NCI-H82 treated with DMSO at 0.1 percent for 48 hours (cell line): ENCODE data around the gene TPD52L1.

Source experiments
- DNase-seq: peaks from one replicate; lab custom pipeline; 2025; ENCODE audit not compliant: unreplicated experiment; lab: John Stamatoyannopoulos, UW

Gene TPD52L1

GRCh38 chr6:125205931-125206330, 52.4 kb downstream of the TPD52L1 start:
- DNase-seq: no peak

DNA sequence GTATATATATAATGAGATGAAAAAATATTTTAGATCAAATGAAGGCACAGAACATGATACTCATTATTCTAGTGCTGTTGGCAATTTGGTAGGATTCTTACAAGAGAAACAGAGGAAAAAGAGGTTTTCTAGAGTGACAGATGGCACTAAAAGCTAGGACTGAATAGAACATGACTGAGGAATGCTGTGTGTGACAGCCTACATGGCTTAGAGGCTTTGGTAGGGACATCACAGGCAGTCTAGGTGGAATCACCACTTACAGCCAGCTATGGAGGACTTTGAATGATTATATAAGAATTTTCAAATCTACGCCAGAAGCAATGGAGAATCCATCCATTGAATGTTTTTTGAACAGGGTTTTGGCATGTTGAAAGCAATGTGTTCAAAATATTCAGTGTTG, 52.8 kb downstream of the TPD52L1 start:
- DNase-seq: no peak

DNA sequence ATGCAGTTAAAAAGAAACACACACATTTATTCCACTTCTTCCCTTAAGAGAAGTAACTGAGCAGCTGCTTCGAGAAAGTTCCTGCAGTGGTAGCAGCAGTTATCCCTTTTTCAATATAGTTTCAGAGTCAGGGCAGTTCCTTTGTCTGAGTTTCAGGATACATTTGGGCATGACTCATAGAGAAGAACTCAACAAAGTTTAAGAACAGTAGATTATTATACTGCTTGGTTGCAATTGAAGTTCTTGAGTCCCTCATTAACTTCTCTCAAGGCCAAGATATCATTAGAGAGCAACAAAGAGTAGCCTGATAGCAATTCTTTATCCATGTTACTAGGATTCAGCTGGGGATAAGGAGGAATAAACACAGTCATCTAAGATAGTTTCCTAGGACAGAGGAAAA, 54.4 kb downstream of the TPD52L1 start:
- no peak for DNase-seq

DNA sequence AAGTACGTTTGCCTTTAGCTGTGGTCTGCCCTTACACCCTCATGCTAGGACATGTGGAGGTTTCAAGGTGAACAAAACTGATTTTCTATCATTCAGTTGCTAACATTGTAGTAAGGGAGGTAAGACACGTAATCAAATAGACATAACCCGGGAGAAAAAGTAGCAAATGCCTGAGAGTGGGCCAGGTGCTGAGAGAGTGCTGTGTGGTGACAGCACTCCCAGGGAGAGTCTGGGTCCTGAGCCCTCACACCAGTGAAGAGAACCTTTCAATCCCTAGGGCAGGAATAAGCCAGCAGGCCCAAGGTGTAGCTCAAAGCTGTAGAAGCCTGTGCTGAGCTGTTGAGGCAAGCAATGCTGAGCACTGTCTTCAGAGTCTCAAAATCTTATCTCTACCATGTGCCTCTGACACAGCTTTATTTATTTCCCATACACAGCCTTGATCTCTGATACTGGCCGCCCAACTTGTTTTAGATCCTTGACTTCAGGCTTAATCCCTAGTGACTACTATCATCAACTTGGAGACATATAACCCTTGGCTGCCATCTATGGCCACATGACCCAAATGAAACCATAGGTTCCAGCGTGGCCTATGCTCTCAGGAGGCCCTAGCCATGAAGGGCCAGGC, 55.2 kb downstream of the TPD52L1 start:
- no peak for DNase-seq

- DNase-seq: no peak
Observed at GRCh38 chr6:125210667-125211066, 57.1 kb downstream of the TPD52L1 start.

GRCh38 chr6:125211352-125211751, 57.8 kb downstream of the TPD52L1 start:
- no peak for DNase-seq

DNA sequence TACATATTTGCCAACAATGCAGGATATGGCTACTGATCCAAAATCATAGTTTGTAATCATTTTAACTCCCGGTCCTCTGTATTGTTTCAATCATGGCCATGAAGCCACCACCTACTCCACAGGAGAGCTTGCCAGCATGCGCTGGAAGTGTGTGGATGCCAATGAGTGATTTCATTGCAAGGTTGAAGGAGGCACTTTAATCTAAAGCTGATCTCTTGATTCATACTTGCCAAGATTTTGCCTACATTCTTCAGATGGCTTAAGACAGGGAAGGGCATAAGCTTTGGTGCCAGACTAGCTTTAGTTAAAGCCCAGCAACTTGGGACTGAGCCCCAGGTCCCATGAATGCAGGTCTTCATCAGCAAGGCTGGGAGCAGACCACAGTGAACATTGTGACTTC, 58.8 kb downstream of the TPD52L1 start:
- no peak for DNase-seq

GRCh38 chr6:125213939-125214338, 60.4 kb downstream of the TPD52L1 start:
- DNase-seq: no peak

GRCh38 chr6:125215252-125215819, 61.8 kb downstream of the TPD52L1 start:
- DNase-seq: no peak

DNA sequence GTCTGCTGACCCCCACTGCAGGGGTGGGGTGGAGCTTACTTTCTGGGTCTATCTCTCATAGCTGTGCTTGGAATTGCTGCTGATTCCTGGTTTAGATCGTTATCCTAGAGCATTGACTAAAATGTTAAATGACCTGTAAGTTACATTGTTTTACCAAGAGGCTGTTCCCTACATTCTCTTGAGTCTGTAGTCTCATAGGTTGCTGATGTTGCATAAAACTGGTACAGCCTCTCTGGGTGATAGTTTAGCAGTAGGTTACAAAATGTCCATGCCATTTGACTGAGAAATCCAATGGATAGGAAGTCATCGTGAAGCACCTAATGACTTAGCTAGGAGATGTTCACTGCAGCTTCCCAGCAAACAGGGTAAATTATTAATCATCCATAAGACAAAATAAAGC, 62.4 kb downstream of the TPD52L1 start:
- no peak for DNase-seq

- no peak for DNase-seq
Observed at GRCh38 chr6:125217369-125217768, 63.8 kb downstream of the TPD52L1 start.

- DNase-seq: no peak
Observed at GRCh38 chr6:125217992-125218391, 64.4 kb downstream of the TPD52L1 start.

DNA sequence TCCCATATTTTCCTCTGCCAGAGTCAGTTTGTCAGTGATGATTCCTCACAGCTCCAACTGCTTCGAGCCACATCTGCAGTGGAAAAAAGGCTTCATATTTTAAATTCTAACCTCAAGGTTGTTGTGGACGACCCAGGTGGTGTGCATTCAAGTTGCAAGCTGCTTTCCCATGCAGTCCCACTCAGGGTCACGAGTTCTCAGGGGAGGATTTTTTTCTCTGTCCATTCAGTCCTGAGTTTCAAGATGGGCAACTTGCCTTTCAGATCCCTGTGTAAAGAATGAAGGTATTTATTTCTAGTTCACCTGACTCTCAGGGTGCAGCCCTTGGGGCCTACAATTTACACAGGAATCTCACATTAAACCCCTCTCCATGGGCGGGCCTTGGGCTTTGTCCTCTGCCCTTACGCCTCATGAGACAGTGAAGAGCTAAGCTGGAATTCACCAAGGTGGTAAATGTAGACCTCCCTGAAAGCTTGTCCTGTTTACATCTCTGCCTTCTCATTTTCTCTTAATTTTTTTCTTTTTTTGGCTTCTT, 65.9 kb downstream of the TPD52L1 start:
- no peak for DNase-seq

DNA sequence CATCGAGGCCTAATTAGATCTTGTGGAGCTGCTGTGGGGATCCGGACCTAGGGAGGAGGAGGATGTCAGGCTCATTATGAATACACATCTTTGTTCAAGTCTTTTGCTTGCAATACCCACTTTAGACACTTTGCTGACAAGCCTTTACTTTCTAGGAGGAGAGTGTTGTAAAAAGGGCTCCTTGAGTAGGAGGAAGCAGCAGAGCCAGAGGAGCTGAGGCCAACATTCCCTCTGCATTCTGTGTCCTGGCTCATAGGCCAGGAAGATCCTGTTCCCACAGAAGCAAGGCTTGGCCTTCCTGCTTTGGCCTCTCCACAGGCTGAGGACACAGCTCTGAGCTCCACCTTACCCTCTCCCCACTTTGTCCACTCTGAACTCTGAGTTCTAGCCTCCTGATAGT, 67.1 kb downstream of the TPD52L1 start:
- no peak for DNase-seq

- DNase-seq: no peak
Observed at GRCh38 chr6:125222531-125223455, 69.2 kb downstream of the TPD52L1 start.

GRCh38 chr6:125224231-125224861, 70.8 kb downstream of the TPD52L1 start:
- no peak for DNase-seq

- no peak for DNase-seq
Observed at GRCh38 chr6:125227244-125227643, 73.7 kb downstream of the TPD52L1 start.

DNA sequence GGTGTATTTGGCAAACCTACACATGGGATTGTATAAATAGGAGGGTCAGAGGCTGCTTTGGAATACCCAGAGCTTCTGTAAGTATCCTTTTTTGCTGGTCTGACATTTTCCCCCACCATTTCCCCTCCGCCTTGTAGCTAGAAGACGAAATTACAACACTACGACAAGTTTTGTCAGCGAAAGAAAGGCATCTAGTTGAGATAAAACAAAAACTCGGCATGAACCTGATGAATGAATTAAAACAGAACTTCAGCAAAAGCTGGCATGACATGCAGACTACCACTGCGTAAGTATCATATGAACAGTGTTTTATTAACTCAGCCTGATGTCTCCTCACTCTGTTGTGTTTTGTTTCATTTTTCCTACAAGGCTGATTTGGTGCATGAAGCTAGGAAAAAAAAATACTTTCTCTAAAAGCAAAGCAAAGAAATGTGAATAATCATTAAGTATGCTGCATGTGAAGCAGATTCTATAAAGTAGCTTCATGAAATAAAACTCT, 75.5 kb downstream of the TPD52L1 start:
- no peak for DNase-seq

- peak; percentile 9 for DNase-seq
Observed at GRCh38 chr6:125230674-125231073, 77.1 kb downstream of the TPD52L1 start.

GRCh38 chr6:125231133-125231532, 77.6 kb downstream of the TPD52L1 start:
- no peak for DNase-seq
